Measurements from ENCODE around the gene NAV3.

The NAV3 gene

DNA sequence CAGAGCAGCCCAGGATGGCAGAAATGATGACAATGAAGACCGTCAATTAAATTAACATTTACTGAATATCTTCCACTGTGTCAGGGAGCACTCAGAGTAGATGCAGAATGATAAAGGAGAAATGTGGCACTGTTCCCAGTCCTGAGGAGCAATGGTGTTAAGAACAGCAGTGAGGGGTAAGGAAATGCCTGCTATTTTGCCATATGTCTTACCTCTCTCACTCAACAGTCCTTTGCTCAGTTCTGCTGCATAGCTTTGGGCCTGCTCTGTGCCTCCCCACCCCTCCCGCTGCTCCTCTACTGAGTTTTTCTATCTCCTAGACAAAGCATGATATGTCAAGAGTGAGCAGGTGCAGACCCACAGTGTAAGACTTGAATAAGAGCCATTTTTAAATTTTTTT lies 318.8 kb downstream of the NAV3 start:
- H3K4me3 ChIP-seq (ENCODE audit: low read length), result no peak overlapping the region
- no peak for TF ChIP-seq ZNF274 (IDR thresholded peaks at IDR 0.05; ENCODE audit: low read depth, low read length)

DNA sequence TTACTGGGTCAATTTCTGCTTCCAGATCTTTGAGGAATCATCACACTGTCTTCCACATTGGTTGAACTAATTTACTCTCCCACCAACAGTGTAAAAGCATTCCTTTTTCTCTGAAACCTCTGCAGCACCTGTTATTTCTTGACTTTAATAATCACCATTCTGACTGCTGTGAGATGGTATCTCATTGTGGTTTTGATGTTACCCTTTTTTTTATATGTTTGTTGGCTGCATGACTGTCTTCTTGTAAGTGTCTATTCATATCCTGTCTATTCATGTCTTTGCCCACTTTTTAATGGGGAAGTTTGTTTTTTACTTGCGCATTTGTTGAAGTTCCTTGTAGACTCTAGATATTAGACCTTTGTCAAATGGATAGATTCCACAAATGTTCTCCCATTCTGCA lies 324.9 kb downstream of the NAV3 start:
- no peak for TF ChIP-seq ZNF274 (IDR thresholded peaks at IDR 0.05; ENCODE audit: low read depth, low read length)
- H3K4me3 ChIP-seq (ENCODE audit: low read length), result no peak overlapping the region

DNA sequence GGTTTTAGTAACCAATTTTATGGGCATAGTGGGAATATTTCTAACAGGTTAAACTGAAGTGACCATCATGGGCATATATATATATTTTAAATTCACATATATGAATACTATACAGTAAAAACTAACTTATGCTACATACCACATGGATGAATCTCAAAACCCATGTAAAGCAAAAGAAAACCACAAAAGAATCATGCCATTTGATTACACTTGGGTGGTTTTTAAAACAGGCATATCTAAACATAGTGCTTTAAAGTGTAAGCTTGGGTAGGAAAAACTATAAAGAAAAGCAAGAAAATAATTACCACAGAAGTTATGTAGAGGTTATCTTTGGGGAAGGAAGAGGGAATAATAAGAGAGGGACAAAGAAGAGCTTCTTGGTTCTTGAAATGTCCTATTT lies 326.1 kb downstream of the NAV3 start:
- TF ChIP-seq ZNF274 (IDR thresholded peaks at IDR 0.05; ENCODE audit: low read depth, low read length), result no peak
- no peak overlapping the region for H3K4me3 ChIP-seq (ENCODE audit: low read length)

DNA sequence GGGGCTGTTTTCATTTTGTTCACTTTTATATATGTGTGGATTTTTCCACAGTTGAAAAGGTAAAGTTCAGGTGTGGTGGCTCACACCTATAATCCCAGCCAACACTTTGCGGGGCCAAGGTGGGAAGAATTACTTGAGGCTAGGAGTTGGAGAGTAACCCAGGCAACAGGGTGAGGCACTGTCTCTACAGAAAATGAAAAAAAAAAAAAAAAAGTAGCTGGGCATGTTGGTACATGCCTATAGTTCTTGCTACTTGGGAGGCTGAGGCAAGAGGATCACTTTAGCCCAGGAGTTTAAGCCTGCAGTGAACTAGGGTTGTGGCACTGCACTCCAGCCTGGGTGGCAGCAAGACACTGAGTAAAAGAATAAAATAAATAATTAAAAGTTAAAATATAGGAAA lies 326.5 kb downstream of the NAV3 start:
- no peak overlapping the region for H3K4me3 ChIP-seq (ENCODE audit: low read length)
- TF ChIP-seq ZNF274 (IDR thresholded peaks at IDR 0.05; ENCODE audit: low read depth, low read length), result no peak

DNA sequence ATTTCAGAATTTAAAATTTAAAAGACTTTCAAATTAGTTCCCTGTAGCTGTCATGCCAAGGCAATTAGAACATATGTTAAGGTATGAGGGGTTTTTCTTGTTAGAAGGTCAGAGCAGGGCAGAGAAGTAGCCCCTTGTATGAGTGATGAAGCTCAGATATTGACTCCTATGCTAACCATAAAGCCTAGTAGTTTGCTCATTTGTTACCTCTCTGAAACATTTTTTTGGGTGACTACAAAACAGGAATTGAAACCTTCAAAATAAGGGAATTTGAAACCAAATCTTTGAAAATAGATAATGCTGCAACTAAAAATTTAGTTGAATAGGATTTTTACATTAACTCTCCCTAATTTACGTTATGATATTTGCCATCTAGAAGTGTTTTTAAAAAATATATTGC lies 333.5 kb downstream of the NAV3 start:
- no peak overlapping the region for H3K4me3 ChIP-seq (ENCODE audit: low read length)
- TF ChIP-seq ZNF274 (IDR thresholded peaks at IDR 0.05; ENCODE audit: low read depth, low read length), result no peak

DNA sequence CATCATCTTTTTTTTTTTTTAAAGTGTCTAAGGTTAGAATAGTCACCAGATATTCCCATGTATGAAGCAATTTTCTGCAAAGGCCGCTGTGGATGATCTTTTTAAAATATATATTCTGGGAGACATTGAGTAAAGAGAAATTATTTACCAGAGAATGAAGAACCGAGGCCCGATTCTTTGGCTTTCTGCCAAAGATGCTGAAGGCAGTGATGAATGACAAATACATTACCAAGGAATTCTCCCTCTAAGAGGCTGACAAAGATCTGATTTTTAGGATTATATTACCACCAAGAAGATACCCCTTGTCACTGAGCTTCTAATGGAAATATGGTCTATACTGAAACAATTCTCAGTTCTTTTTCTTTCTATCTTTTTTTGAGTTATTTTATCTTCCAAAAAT lies 336.8 kb downstream of the NAV3 start:
- no peak for TF ChIP-seq ZNF274 (IDR thresholded peaks at IDR 0.05; ENCODE audit: low read depth, low read length)
- no peak overlapping the region for H3K4me3 ChIP-seq (ENCODE audit: low read length)

DNA sequence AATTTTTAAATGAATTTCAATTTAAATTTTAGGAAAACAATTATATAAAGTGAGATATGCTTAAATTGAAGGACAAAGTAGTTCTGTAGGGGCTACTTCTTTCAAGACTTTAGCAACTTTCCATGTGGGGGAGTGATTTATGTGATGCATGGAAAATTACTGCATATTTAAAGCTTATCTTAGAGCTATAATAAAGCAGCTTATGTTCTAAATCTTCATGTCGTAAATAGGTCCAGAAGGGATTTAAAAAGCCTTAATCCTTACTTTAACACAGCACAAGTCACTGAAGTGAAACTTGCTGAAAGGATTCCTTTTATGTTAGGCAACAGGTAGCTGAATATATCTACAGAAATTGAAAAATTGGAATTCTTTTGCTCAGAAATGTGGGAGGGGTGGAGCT lies 340.4 kb downstream of the NAV3 start:
- no peak overlapping the region for H3K4me3 ChIP-seq (ENCODE audit: low read length)
- TF ChIP-seq ZNF274 (IDR thresholded peaks at IDR 0.05; ENCODE audit: low read depth, low read length), result no peak

DNA sequence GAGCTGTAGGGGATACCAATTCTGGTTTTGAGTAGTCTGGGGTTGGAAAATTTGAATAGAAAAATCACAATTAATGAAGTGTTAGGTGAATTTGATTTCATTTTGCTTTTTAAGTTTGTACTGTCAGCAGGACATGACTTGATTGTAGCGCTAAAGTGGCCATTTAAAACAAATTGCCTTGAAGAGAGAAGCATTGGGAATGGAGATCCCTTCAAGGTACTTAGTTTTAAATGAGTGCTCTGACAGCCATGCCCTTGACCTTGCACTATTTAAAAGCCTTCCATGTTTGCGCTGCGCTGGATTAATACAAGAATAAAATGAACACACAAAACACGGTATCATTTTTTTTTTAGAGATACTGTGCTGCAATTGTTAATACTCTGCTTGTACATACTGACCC lies 345.9 kb downstream of the NAV3 start:
- TF ChIP-seq ZNF274 (IDR thresholded peaks at IDR 0.05; ENCODE audit: low read depth, low read length), result no peak
- H3K4me3 ChIP-seq (ENCODE audit: low read length), result no peak overlapping the region

DNA sequence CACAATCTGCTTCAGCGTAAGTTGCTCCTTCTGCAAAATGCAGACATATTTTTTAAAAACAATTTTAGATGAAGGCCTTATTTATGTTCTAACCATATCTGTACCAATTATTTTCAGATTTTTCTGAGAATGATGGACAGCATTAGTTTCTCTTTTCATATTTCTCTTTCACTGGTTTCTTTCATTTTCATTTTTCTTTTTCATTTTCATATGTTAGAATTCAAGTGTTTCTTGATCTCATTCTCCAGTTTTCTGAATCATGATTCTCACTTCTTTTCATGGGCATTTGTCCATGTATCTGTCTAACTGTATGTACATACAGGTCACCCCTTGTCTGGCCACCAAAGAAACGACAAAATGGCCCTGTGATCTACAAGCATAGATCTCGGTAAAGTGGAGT lies 346.6 kb downstream of the NAV3 start:
- TF ChIP-seq ZNF274 (IDR thresholded peaks at IDR 0.05; ENCODE audit: low read depth, low read length), result no peak
- H3K4me3 ChIP-seq (ENCODE audit: low read length), result no peak overlapping the region

DNA sequence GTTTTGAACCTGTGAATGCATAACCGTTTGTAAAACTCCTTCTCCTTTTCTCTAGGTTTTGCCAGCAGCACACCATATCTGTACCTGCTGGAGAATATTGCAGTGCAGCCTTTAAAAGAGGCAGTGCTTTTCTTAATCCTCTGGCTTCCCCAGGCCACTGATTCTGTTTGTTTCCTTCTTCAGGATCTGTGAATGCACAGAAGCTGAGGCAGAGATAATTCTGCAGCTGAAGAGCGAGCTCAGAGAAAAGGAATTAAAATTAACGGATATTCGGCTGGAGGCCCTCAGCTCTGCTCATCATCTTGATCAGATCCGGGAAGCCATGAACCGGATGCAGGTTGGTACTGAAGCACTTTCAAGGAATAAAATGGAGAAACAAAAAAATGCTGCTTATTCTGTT lies 348.7 kb downstream of the NAV3 start:
- TF ChIP-seq ZNF274 (IDR thresholded peaks at IDR 0.05; ENCODE audit: low read depth, low read length), result no peak
- H3K4me3 ChIP-seq (ENCODE audit: low read length), result no peak overlapping the region

DNA sequence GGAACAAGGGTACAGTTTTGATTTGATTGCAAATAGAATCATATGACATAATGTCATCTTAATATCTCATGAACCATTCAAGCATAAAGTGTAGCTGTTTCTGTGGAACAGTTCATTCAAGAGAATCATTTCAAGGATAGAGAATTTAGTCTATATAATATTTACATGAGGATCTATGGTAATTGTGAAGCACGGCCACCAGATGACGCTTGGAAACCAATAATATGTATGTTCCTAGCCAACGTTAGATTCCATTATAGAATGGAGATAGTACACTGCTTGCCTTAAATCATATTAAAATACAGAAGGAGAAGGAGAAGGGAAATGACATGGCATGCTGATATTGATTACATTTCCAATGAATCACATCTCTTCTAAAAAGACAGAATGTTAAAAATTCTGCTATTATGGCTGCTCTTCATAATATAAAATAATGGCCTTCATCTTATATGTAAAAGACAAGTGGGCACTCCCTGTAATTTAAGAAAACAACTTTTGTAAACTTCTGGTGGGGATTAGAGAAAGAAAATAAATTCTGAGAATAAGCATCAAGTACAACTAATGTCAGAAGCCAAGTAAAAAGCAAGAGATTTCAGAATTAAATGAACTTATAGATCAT lies 351.0 kb downstream of the NAV3 start:
- no peak for TF ChIP-seq ZNF274 (IDR thresholded peaks at IDR 0.05; ENCODE audit: low read depth, low read length)
- H3K4me3 ChIP-seq (ENCODE audit: low read length), result no peak overlapping the region

DNA sequence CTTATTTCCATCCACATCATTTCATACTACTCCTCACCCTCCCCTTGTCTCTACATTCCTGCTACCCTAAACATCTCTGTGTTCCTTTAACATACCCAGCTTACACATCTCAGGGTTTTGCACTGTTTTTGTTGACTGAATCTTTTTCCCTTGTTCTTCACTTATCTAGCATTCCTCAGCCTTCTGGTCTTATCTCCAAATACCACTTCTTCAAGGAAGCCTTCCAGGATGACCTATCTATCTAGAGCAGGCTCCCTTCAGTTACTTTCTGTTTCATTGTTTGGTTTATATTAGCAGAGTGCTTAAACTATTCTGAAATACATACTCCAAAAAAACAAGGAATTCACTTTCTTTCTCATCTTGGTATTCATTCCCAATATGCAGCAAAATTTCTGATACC lies 353.1 kb downstream of the NAV3 start:
- H3K4me3 ChIP-seq (ENCODE audit: low read length), result no peak overlapping the region
- TF ChIP-seq ZNF274 (IDR thresholded peaks at IDR 0.05; ENCODE audit: low read depth, low read length), result no peak

DNA sequence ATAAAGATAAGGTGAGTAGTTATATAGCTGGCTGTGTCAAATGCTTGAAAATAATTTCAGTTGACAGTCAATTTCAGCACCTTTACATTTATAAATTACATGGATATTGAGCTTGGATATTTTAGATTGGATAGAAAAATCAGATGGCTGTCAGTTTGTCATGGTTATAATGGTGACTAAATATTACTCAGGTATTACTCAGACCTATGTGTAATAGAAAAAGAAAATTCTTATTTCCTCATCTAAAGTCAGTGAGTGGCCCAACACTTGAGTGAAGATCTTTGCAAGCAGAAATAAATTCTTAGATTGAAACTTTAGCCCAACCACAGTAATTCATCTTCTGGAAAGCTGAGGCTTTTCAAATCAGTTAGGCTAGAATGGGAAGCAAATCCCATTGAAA lies 354.4 kb downstream of the NAV3 start:
- H3K4me3 ChIP-seq (ENCODE audit: low read length), result no peak overlapping the region
- TF ChIP-seq ZNF274 (IDR thresholded peaks at IDR 0.05; ENCODE audit: low read depth, low read length), result no peak

DNA sequence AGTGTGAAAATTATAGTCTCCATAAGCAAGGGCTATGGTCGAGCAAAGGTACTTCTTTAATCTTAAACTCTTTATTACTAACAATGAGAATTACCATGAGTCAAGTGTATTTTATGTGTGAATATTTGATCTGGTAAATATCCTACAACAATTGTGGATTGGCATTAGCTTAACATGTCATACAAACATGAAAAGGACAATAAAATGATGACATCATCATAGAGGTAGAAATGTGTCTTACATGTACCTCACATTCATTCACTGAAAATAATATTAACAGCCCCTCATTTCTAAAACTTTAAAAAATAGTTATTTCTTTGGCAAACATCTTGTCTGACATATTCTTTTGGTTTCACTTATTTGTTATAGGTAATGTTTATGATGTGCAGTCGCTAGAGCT lies 355.0 kb downstream of the NAV3 start:
- TF ChIP-seq ZNF274 (IDR thresholded peaks at IDR 0.05; ENCODE audit: low read depth, low read length), result no peak
- no peak overlapping the region for H3K4me3 ChIP-seq (ENCODE audit: low read length)

DNA sequence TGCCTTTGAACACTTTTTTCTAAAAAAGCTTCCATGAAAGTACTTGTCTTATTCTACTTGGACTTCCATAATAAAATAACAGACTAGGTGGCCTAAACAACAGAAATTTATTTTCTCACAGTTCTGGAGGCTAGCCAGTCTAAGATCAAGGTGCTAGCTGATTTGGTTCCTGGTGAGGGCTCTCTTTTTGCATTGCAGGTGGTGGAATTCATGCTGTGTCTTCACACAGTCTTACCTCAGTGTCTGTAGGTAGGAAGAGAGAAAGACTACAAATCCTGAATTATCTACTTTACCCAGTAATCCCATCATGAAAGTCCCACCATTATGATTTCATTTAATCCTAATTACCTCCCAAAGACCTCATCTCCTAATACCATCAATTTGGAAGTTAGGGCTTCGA lies 356.0 kb downstream of the NAV3 start:
- TF ChIP-seq ZNF274 (IDR thresholded peaks at IDR 0.05; ENCODE audit: low read depth, low read length), result no peak
- no peak overlapping the region for H3K4me3 ChIP-seq (ENCODE audit: low read length)

DNA sequence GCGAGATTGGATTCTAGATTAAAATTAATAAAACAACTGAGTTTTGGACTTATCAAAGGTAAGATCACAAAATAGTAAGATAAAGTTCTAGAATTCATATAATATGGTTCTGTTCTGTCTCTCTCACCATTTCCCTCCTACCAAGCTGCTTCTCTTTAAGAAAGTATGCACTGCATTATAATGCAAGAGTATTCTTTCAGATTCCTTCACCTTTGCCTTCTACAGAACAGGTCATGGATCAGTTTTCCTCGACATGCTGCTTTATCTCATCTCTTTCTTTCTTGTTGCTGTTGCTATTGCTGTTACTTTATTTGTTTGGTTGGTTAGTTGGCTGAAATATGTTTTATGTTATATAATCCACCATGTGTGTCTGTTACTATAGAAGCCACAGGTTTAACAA lies 357.0 kb downstream of the NAV3 start:
- no peak overlapping the region for H3K4me3 ChIP-seq (ENCODE audit: low read length)
- no peak for TF ChIP-seq ZNF274 (IDR thresholded peaks at IDR 0.05; ENCODE audit: low read depth, low read length)

Measured in GM08714 (cell line).